ENCODE data around the gene GPR34.

The GPR34 gene

DNA sequence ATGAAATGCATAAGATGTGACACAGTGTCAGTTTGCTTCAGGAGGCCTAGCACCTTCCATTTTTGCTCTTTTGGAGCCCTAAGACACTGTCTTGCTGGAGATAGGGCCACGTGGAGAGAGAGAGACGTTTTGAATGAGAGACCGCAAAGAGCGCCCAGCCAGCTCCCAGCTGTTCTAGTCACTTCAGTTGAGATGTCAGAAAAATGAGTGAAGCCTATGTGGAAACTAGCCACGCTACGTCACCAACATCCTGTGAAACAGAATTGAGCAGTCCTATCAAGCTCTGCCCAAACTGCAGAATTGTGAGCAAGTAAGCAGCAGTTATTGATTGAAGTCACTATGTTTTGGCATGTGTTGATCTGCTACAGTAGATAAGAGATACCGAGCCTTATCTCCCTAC, 48.3 kb downstream of the GPR34 start:
- DNase-seq: no peak

DNA sequence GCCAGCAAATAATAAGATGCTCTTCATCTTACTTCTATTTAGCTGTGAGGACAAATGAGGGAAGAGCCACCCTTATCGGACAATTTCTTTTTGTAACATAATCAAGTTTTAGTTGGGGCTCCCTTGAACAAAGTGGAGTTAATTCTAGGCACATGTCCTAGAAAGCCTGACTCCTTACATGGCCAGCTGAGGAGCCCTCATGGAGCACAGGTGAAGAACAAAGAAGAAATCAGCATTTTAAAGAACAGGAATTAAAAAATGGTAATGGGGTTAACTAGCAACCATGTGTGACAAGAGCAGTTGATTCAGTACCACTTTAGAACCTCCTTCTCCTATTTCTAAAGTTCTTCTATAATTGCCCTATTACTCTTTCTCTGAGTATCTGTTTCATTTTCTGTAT, 51.1 kb downstream of the GPR34 start:
- DNase-seq: no peak

Measured in fibroblast of skin of back (primary cell).